GM08714 (cell line): Measurements from ENCODE around the gene LRRC15.

ENCODE experiments used
- H3K4me3 ChIP-seq: fragments of 200-500 bp; sonication (Bioruptor generic); 2 replicates; pipeline ENCODE4 v1.5.1; 2014; ENCODE audit warnings: mild to moderate bottlenecking, low read length, inconsistent platforms
- ZNF274 ChIP-seq: IDR thresholded peaks from 2 replicates; pipeline ENCODE4 v1.6.1; 2012; ENCODE audit warnings: mild to moderate bottlenecking, low read depth, low read length

Gene LRRC15

GRCh38 chr3:194315965-194316361 lies 53.6 kb downstream of the LRRC15 start:
- H3K4me3 ChIP-seq = no peak overlapping the region
- TF ChIP-seq ZNF274 = no peak

DNA sequence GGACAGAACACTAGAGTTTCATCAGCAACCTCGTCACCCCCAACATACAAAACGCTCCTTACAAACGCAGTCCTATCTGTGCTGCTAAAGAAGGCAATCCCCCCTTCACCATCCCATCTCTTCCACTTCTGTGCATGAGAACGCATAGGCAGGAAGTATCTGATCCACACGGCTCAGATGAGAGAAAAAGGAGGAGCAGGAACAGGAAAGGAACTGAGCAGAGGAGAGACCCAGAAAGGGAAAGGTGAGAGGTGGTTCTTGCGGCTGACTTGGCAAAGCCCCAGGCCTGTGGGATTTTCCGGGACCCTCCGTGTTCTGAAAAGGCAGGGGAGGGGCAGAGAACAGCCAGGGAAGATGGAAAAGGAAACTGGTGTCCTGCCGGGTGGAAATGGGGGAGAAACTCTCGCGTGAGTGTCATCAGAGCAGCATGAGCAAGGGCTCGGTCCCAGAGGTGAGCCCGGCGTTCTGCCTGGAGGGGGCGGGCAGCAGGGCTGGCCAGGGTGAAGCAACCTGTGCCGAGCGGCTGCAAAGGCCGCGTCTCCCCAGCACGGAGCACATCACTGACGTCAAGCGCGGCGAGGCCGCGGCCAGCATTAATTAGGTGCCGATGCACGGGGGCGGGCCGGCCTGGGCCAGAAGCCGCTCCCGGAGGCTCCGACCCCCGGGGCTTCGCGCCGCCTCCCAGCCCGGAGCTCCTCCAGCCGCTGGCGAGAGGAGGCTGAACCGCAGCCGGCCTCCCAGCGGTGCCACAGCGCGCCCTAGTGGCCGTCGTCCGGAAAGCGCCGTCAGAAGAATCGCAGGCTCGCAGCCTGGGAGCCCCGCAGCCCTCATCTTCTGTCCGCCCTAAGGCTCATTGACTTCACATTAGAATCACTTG lies 54.2 kb downstream of the LRRC15 start:
- TF ChIP-seq ZNF274 = no peak
- peak overlapping the region; percentile 8; the same call in 1 of the 2 replicates for H3K4me3 ChIP-seq

- no peak for TF ChIP-seq ZNF274
- no peak overlapping the region for H3K4me3 ChIP-seq
Observed at GRCh38 chr3:194314388-194315068, 55.0 kb downstream of the LRRC15 start.

DNA sequence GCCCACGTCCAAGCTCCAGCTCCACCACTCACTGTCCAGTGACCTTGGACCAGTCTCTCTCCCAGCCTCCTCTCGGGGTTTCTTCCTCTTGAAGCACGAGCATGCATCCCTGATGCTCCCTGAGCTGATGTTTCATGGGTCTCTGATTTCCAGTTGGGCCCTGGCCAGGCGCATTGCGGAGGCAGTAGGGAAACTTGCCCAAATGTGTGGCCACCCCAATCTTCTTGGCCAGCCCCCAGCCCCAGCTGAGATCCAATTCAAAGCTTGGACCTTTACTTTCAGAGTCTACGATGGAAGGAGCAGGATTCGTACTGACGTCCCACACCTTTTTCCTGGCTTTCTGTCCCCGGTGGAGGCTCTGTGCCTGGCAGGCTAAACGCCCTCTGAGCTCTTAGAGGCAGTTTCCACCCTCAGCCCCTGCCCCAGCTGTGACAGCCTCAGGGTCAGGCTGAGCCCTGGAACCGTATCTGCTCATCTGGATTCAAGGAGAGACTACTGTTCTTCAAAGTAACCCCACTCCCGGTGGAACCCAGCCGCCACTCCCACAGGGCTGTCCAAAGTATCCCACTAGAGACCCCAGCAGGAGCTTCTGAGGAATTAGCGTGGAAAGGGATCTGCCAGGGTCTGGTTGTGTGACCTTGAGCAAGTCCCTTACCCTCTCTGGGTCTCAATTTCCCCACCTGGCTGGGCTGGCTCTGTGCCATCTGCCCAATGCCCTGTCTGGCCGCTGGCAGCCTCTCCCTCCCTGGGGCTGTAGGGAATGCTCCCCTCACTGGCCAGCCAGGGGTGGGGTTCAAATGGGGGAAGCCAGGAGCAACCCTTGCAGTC lies 55.8 kb downstream of the LRRC15 start:
- no peak for TF ChIP-seq ZNF274
- H3K4me3 ChIP-seq = no peak overlapping the region

DNA sequence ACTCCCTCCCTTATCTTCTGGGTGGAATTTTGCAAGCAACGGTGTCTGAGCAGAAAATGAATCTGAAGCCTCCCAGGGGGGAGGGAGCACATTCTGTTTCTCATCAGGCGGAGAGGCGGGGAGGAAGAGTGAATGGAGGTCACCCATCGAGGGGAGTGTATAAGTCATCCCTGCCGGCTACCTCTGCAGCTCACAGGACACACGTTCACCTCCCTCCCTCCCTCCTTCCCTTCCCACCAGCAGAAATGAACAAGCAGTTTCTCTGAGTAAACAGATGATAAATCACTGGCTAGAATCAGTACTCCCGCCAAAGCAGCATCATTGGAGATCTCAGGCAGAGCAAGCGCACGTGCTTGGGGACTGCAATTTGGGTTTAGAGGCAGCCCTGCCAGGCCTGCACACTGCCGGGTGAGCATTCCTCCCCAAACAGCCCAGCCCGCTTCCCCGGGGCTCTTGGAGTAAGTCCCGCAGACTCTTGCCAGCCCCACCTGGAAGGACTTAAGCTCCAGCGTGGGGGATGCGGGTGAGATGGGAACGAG lies 56.7 kb downstream of the LRRC15 start:
- no peak for TF ChIP-seq ZNF274
- H3K4me3 ChIP-seq = no peak overlapping the region

GRCh38 chr3:194312186-194312742 lies 57.3 kb downstream of the LRRC15 start:
- H3K4me3 ChIP-seq = no peak overlapping the region
- no peak for TF ChIP-seq ZNF274

DNA sequence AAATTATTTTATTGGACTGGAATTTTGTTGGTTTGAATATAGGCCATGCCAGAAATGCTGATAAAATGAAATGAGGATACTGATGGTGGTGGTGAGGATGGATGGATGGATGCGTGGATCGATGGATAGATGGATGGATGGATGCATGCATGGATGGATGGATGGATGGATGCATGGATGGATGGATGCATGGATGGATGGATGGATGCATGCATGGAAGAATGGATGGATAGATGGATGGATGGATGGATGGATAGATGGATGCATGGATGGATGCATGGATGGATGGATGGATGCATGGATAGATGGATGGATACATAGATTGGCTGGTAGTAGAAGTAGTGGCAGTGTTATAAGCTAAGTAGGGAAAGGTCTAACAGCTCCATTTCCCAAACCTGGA lies 58.5 kb downstream of the LRRC15 start:
- H3K4me3 ChIP-seq = no peak overlapping the region
- TF ChIP-seq ZNF274 = no peak

DNA sequence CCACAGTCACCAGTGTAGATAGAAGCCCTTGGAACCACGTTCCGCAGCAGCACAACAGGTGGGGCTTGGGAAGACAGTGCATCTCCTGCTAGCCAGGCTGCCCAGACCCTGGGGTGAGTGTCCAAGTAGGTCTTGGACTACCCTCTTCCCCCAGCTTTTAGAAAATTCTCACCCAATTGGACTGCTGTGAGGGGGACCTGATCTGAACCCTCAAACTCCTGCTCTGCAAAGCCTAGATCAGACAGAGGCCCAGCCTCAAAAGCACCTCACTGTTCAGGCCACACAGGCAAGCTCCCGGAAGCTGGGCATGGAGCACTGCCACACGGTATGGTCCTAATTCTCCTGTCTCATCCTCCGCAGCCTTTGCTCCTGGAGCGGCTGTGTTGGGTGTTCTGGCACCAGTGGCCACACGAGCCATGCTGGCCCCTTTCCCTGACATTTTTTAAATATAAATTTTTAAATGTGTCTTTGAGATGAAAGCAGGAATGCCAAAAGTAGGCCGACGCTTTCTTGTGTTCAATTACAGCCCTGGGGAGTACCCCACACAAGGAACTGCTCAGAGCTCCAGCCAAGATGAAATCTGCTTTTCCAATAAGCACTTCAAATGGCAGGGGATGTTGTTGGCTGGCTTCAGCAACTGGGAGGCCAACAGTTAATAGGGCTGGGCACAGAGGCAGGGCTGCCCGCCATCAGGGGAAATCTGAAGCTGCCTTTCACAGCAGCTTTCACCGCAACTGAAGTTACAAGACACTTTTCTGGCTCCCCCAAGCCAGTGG lies 59.3 kb downstream of the LRRC15 start:
- no peak overlapping the region for H3K4me3 ChIP-seq
- TF ChIP-seq ZNF274 = no peak

DNA sequence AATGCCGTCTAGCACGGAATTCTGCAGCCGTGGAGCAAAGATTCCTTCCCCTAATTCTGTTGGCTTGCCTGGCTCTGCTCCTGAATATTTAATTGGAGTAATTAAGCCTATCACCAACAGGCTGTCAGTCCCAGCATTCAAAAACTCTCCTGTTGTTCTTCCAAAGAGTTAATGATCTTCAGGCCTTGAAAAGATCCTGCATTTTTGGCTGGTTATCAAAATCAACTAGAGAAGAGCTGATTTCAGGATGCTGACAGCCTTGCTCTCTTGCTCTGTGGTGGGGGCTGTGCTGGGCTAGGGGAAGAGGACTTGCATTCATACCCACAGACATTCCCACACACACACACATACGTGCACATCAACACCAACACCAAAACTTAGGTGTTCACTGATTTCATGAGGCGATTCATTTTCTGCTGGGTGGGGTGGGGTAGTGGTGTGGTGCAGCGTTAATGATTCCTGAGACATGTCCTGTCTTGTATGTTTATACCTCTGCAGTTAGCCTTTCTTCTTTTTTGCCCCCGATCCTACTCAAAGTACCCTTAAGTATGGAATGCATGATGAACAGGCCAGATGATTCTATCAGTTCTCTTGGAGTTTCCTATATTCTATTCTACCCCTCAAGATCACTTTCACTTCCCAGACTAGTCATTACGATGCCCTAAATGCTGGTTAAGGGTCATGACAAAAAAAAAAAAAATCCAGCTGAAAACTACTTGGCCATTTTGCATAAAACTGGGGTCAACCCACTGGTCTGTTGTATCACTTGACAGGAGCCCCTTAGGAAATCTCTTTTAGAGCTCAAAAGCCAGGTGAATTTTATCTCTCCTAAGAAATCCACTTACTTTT lies 60.7 kb downstream of the LRRC15 start:
- no peak overlapping the region; the same call in 1 of the 2 replicates for H3K4me3 ChIP-seq
- no peak for TF ChIP-seq ZNF274

DNA sequence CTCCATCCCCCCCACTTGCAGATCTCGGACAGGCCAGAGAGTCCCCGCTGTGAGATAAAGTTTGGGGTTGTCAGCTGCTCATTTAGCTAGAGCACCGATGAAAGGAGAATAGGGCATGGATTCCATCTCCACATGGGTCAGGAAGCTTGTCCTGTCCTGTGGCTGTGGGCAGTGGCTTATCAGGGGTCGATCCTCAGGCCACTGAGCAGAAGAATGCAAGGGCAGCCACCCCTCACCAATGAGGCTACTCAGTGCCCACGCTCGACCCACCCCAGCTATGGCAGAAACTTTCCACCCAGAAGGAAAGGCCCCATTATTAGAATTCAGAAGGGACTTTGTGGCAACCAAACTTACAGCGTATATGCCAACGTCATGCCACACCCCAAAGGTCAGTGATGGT lies 61.7 kb downstream of the LRRC15 start:
- TF ChIP-seq ZNF274 = no peak

GRCh38 chr3:194306771-194307640 lies 62.5 kb downstream of the LRRC15 start:
- peak overlapping the region; percentile 35; the same call in 1 of the 2 replicates for H3K4me3 ChIP-seq
- TF ChIP-seq ZNF274 = no peak

More for the DNA sequence above, 61.7 kb downstream of the LRRC15 start:
- H3K4me3 ChIP-seq = peak overlapping the region; percentile 6; the same call in 1 of the 2 replicates
